ENCODE data around the gene KRTAP10-11. TPM values are rescaled to one million over a fixed set of nuclear protein-coding genes. Genes with fewer than 3 reads are reported as not detected.

The KRTAP10-11 gene
- total RNA-seq, 1 donor from 2014 or later: not detected

DNA sequence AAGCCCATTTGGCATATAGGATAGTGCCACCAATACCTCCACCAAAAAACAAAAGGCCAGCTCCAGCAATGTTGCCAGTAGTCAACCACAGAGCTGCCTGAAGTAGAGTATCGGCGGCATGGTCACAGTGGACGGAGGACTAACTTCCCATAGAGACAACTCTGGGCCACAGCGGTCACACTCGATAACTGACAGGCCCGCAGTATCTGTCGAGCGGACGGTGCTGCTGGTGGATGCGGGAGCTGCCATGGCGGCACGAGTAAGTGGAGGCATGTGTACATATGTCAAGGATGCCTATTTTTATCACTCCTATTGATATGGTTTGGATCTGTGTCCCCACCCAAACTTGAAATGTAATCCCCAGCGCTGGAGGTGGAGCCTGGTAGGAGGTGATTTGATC, 31.7 kb downstream of the KRTAP10-11 start:
- Histone ChIP-seq H3K4me3 (ENCODE audit: low read depth, low read length) (no peak overlapping the region), H3K27me3 (ENCODE audit: control insufficient read depth, insufficient read depth, low read length) (peaks cover 4% of the 10 kb centered on the region), H3K36me3 (ENCODE audit: control insufficient read depth, insufficient read depth, low read length) (no peaks in the 10 kb centered on the region)
- no peak for DNase-seq (ENCODE audit: low read depth)
- TF ChIP-seq, protein P1, sequence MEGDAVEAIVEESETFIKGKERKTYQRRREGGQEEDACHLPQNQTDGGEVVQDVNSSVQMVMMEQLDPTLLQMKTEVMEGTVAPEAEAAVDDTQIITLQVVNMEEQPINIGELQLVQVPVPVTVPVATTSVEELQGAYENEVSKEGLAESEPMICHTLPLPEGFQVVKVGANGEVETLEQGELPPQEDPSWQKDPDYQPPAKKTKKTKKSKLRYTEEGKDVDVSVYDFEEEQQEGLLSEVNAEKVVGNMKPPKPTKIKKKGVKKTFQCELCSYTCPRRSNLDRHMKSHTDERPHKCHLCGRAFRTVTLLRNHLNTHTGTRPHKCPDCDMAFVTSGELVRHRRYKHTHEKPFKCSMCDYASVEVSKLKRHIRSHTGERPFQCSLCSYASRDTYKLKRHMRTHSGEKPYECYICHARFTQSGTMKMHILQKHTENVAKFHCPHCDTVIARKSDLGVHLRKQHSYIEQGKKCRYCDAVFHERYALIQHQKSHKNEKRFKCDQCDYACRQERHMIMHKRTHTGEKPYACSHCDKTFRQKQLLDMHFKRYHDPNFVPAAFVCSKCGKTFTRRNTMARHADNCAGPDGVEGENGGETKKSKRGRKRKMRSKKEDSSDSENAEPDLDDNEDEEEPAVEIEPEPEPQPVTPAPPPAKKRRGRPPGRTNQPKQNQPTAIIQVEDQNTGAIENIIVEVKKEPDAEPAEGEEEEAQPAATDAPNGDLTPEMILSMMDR (IDR thresholded peaks at IDR 0.05; ENCODE audit: insufficient read depth, low read length, poor library complexity, severe bottlenecking): no peak

DNA sequence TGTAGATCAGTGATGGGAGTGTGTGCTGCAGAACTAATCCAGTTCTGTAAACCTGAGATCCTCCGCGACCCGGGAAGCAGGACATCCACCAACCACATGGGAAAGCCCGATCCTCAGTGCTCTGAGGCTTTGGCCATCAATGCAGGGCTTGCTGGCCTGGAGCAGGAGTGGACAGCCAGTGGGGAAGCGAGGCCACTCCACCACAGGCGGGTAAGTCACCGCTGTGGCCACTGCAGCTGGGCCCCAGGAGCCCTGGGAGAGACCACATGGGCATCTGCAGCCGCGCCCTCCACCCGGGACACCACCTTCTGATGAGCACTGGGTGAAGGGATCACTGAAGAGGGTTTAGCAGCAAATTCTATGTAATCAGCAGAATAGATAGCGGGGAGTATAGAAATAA, 34.9 kb downstream of the KRTAP10-11 start:
- TF ChIP-seq, protein P1 (IDR thresholded peaks at IDR 0.05; ENCODE audit: insufficient read depth, low read length, poor library complexity, severe bottlenecking): no peak
- DNase-seq (ENCODE audit: low read depth): no peak
- Histone ChIP-seq H3K36me3 (ENCODE audit: control insufficient read depth, insufficient read depth, low read length) (no peaks in the 10 kb centered on the region), H3K27me3 (ENCODE audit: control insufficient read depth, insufficient read depth, low read length) (peaks cover 4% of the 10 kb centered on the region), H3K4me3 (ENCODE audit: low read depth, low read length) (no peak overlapping the region)

DNA sequence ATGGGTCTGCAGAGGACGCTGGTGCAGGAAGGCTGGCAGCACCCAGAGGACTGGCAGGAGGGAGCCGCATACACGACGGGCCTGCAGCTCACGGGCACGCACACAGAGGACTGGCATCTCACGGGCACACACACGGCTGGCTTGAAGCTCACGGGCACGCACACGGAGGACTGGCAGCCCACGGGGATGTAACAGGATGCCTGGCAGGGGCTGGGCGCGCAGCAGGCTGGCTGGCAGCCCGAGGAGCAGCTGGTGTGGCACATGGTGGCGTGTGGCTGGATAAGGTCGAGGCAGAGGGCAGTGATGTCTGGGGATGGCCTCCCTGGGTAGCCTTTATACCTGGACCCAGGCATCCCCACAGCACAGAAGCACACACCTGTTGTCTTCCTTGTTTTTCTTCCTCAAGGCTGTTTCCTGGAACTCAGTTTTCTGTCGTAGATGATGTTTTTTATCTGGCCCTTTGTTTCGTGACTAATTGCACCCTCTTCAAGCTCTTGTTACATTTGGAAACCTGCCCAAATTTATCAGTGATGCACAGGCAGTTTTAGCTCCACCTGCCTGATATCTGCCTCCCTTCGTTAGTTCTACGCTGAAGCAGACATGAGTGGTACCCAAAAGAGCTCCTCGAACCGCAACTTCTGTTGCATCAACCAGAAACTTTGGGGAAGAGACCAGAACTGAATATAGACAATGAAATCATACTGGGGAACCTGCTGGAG, 35.8 kb downstream of the KRTAP10-11 start, which contains the start of gene KRTAP12-1:
Gene KRTAP12-1 (minus strand): TSS at position 303 of the 719 bp plus-strand sequence. CDS start 40 bp downstream, at position 263.
- no peak within 1 kb of the TSS for H3K4me3 ChIP-seq (ENCODE audit: low read depth, low read length)
- H3K36me3 ChIP-seq (ENCODE audit: control insufficient read depth, insufficient read depth, low read length): no peaks in the 10 kb centered on the region
- H3K27me3 ChIP-seq (ENCODE audit: control insufficient read depth, insufficient read depth, low read length): peaks cover 7% of the 10 kb centered on the region
- DNase-seq (ENCODE audit: low read depth): no peak
- TF ChIP-seq, protein P1 (IDR thresholded peaks at IDR 0.05; ENCODE audit: insufficient read depth, low read length, poor library complexity, severe bottlenecking): no peak

DNA sequence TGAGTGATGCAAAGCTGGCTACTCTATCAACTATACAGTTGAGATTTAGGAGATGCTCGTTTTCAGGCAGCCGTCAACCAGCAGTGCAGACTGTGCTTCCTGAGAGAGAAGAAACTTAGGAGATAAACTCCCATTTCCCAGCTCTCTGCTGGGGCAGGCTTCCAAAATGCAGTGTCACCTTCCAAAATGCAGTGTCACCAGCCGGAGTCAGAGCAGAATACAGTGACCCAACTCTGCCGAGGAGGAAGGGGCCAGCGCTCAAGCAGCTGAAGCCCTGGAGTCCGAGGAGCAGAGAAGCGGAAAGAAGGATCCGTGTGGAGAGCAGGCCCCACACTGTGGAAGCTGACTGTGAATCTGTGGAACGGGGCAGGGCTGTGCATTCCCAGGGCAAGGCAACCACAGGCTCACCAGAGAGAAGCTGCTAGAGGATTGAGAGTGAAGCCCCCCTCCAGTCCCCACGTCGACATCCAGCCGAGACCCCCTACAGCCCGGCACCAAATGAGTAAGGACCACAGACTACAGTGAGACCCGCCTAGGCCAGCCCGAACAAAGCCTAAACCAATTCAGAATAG, 36.5 kb downstream of the KRTAP10-11 start:
- TF ChIP-seq, protein P1 (IDR thresholded peaks at IDR 0.05; ENCODE audit: insufficient read depth, low read length, poor library complexity, severe bottlenecking): no peak

DNA sequence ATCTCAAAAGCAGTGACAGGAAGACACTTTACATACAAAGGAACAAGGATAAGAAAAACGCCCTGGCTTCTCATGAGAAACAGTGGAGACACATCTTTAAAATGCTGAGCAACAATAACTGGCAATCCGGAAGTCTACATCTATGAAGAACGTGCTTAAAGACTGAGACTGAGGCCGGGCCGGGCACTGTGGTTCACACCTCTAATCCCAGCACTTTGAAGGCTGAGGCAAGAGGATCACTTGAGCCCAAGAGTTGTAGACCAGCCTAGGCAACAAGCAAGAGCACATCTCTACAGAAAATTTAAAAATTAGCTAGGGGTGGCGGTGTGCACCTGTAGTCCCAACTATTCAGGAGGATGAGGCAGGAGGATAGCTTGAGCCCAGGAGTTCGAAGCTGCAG, 37.9 kb downstream of the KRTAP10-11 start:
- Histone ChIP-seq H3K27me3 (ENCODE audit: control insufficient read depth, insufficient read depth, low read length) (peaks cover 10% of the 10 kb centered on the region), H3K36me3 (ENCODE audit: control insufficient read depth, insufficient read depth, low read length) (no peaks in the 10 kb centered on the region), H3K4me3 (ENCODE audit: low read depth, low read length) (no peak overlapping the region)
- DNase-seq (ENCODE audit: low read depth): no peak
- TF ChIP-seq, protein P1 (IDR thresholded peaks at IDR 0.05; ENCODE audit: insufficient read depth, low read length, poor library complexity, severe bottlenecking): no peak

More for the DNA sequence above, 36.5 kb downstream of the KRTAP10-11 start:
- Histone ChIP-seq H3K27me3 (ENCODE audit: control insufficient read depth, insufficient read depth, low read length) (peaks cover 10% of the 10 kb centered on the region), H3K36me3 (ENCODE audit: control insufficient read depth, insufficient read depth, low read length) (no peaks in the 10 kb centered on the region), H3K4me3 (ENCODE audit: low read depth, low read length) (no peak overlapping the region)
- DNase-seq (ENCODE audit: low read depth): no peak
